MM.1S (cell line): ENCODE measurements around the gene BRPF3.
"Not testable (repeated sequence)": the region's sequence is repeated elsewhere in the genome, so short reads cannot be mapped to it uniquely, and the experiment has no call there.

Experiments used
- DNase-seq: peaks from one replicate; pipeline ENCODE4 v3.0.0-alpha.2; 2015
- H2AFZ ChIP-seq: fragments of 300-600 bp; sonication (generic); 2 replicates; pipeline ENCODE4 v1.6.0; 2016; ENCODE audit warnings: antibody characterized with exemption, low read length
- H3F3A ChIP-seq: fragments of 300-600 bp; sonication (generic); 2 replicates; pipeline ENCODE4 v1.6.1; 2016; ENCODE audit warnings: mild to moderate bottlenecking, antibody characterized with exemption, low read length, moderate library complexity, mixed read lengths; ENCODE audit not compliant: insufficient read depth
- H3K27ac ChIP-seq: fragments of 300-600 bp; sonication (generic); 2 replicates; pipeline ENCODE4 v1.5.1; 2016; ENCODE audit warnings: mild to moderate bottlenecking, low read length
- H3K27me3 ChIP-seq: fragments of 300-600 bp; sonication (generic); replicated peaks from 2 replicates; pipeline ENCODE4 v1.6.0; 2016; ENCODE audit warnings: low read length; ENCODE audit not compliant: insufficient read depth
- H3K36me3 ChIP-seq: fragments of 300-600 bp; sonication (generic); replicated peaks from 2 replicates; pipeline ENCODE4 v1.6.1; 2016; ENCODE audit warnings: mild to moderate bottlenecking, low read length, mixed read lengths; ENCODE audit not compliant: insufficient read depth
- H3K4me1 ChIP-seq: fragments of 300-600 bp; sonication (generic); 2 replicates; pipeline ENCODE4 v1.6.1; 2016; ENCODE audit warnings: low read length, mixed read lengths
- H3K4me2 ChIP-seq: fragments of 300-600 bp; sonication (generic); 2 replicates; pipeline ENCODE4 v1.6.0; 2016; ENCODE audit warnings: low read depth, low read length
- H3K4me3 ChIP-seq: fragments of 300-600 bp; sonication (generic); 2 replicates; pipeline ENCODE4 v1.5.1; 2016; ENCODE audit warnings: low read length, mixed read lengths
- H3K79me2 ChIP-seq: fragments of 300-600 bp; sonication (generic); 2 replicates; pipeline ENCODE4 v1.6.1; 2016; ENCODE audit warnings: mixed run types, low read length, mixed read lengths
- H3K9ac ChIP-seq: fragments of 300-600 bp; sonication (generic); 2 replicates; pipeline ENCODE4 v1.6.1; 2016; ENCODE audit warnings: low read length, mixed read lengths
- H3K9me2 ChIP-seq: fragments of 300-600 bp; sonication (generic); replicated peaks from 2 replicates; pipeline ENCODE4 v1.6.1; 2016; ENCODE audit warnings: mild to moderate bottlenecking, low read length, mixed read lengths; ENCODE audit not compliant: insufficient read depth
- H3K9me3 ChIP-seq: fragments of 300-600 bp; sonication (generic); replicated peaks from 2 replicates; pipeline ENCODE4 v1.6.1; 2016; ENCODE audit warnings: mild to moderate bottlenecking, low read length, mixed read lengths; ENCODE audit not compliant: insufficient read depth
- H4K20me1 ChIP-seq: fragments of 300-600 bp; sonication (generic); 2 replicates; pipeline ENCODE4 v1.6.1; 2016; ENCODE audit warnings: mild to moderate bottlenecking, low read length, moderate library complexity, mixed read lengths; ENCODE audit not compliant: insufficient read depth
- EZH2 ChIP-seq: fragments of 300-600 bp; sonication (generic); optimal IDR thresholded peaks from 2 replicates; pipeline ENCODE3; 2017; ENCODE audit warnings: low read depth, mild to moderate bottlenecking, antibody characterized with exemption, low read length, mixed read lengths
- EZH2phosphoT487 ChIP-seq: fragments of 300-600 bp; sonication (generic); IDR thresholded peaks from 2 replicates; pipeline ENCODE4 v1.6.1; 2018; ENCODE audit warnings: antibody characterized with exemption, low read length
- TF ChIP-seq, protein P1 (sequence below): fragments of 300-600 bp; sonication (generic); IDR thresholded peaks from 2 replicates; pipeline ENCODE4 v1.5.1; 2016; ENCODE audit warnings: antibody characterized with exemption, low read length, mixed read lengths

BRPF3 gene

DNA sequence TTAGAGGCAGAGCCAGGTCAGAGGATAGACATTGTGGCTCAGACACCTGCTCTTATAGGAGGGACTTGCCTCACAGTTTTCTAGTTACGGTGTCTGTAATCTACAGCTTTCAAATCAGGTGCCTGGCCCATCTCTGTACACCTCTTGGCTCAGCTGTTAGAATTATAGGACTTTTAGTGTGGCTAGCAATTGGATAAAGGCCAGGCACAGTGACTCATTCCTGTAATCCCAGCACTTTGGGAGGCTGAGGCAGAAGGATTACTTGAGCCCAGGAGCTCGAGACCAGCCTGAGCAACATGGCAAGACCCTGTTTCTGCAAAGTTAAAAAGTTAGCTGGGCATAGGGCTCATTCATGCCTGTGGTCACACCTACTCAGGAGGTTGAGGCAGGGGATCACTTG is 20.0 kb downstream of the BRPF3 start:
- H3K9ac ChIP-seq: no peak overlapping the region
- no peak overlapping the region for H3K27ac ChIP-seq
- no peaks in the 10 kb centered on the region for H3K79me2 ChIP-seq
- no peak for DNase-seq
- peaks cover 3% of the 10 kb centered on the region; the same call in 1 of the 2 replicates for H3K36me3 ChIP-seq
- H3K9me2 ChIP-seq: no peaks in the 10 kb centered on the region
- no peak overlapping the region for H2AFZ ChIP-seq
- H3K4me3 ChIP-seq: no peak overlapping the region
- no peaks in the 10 kb centered on the region for H3K9me3 ChIP-seq
- H3K27me3 ChIP-seq: no peaks in the 10 kb centered on the region
- no peaks in the 10 kb centered on the region for H3K4me1 ChIP-seq
- no peak overlapping the region for H3K4me2 ChIP-seq
- no peaks in the 10 kb centered on the region for H4K20me1 ChIP-seq
- H3F3A ChIP-seq: no peaks in the 10 kb centered on the region
- TF ChIP-seq EZH2phosphoT487: no peak
- TF ChIP-seq, protein P1, sequence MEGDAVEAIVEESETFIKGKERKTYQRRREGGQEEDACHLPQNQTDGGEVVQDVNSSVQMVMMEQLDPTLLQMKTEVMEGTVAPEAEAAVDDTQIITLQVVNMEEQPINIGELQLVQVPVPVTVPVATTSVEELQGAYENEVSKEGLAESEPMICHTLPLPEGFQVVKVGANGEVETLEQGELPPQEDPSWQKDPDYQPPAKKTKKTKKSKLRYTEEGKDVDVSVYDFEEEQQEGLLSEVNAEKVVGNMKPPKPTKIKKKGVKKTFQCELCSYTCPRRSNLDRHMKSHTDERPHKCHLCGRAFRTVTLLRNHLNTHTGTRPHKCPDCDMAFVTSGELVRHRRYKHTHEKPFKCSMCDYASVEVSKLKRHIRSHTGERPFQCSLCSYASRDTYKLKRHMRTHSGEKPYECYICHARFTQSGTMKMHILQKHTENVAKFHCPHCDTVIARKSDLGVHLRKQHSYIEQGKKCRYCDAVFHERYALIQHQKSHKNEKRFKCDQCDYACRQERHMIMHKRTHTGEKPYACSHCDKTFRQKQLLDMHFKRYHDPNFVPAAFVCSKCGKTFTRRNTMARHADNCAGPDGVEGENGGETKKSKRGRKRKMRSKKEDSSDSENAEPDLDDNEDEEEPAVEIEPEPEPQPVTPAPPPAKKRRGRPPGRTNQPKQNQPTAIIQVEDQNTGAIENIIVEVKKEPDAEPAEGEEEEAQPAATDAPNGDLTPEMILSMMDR: no peak
- TF ChIP-seq EZH2: no peak

DNA sequence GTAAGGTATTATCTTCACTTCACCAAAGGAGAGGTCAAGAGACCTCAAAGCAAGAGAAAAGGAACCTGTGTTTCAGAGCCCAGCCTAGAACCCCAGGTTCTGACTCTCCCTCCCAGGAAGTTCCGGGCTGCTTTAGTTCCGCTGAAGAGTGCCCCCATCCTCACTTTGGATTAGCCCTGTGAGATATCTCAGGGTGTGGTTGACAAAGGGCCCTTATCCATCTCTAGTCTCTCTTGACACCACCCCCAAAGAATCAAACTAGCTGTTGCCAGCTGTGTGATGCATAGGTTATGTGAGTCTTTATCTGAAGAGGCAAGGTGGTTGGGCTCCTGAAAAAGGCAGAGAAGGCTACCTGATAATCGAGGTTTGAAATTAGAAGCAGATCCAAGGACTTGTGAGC is 20.6 kb downstream of the BRPF3 start:
- H3K4me2 ChIP-seq: no peak overlapping the region
- DNase-seq: no peak
- H3K9me3 ChIP-seq: no peaks in the 10 kb centered on the region
- no peaks in the 10 kb centered on the region for H4K20me1 ChIP-seq
- H3K27me3 ChIP-seq: no peaks in the 10 kb centered on the region
- H3F3A ChIP-seq: no peaks in the 10 kb centered on the region
- H3K36me3 ChIP-seq: peaks cover 3% of the 10 kb centered on the region; the same call in 1 of the 2 replicates
- no peak overlapping the region for H3K9ac ChIP-seq
- no peaks in the 10 kb centered on the region for H3K79me2 ChIP-seq
- no peak overlapping the region for H3K4me3 ChIP-seq
- no peaks in the 10 kb centered on the region for H3K9me2 ChIP-seq
- no peak overlapping the region for H2AFZ ChIP-seq
- TF ChIP-seq, protein P1: no peak
- TF ChIP-seq EZH2phosphoT487 (no peak), EZH2 (no peak)
- no peaks in the 10 kb centered on the region for H3K4me1 ChIP-seq
- H3K27ac ChIP-seq: no peak overlapping the region

DNA sequence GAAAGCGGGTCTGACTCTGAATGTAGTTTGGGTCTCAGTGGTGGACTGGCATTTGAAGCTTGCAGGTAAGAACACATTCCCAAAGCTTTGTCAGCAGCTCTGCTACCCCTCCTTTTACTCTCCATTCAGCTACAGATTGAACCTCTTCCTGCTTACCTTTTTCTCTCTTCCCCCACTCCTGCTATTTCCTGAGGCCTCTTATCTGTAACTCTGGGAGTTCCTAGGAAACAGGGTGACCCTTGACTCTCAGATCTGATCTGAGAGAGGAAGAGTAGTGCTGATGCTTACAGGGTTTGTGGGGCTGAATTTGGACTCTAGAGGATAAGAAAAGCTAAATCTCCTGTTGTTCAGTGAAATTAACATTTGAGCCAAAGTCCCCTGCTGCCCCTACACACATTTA is 21.4 kb downstream of the BRPF3 start:
- no peaks in the 10 kb centered on the region for H4K20me1 ChIP-seq
- no peak overlapping the region for H3K27ac ChIP-seq
- H3K9me3 ChIP-seq: no peaks in the 10 kb centered on the region
- H3K9ac ChIP-seq: no peak overlapping the region
- no peak overlapping the region for H2AFZ ChIP-seq
- no peaks in the 10 kb centered on the region for H3F3A ChIP-seq
- H3K4me2 ChIP-seq: no peak overlapping the region
- no peak for DNase-seq
- no peaks in the 10 kb centered on the region for H3K4me1 ChIP-seq
- no peaks in the 10 kb centered on the region for H3K9me2 ChIP-seq
- no peak overlapping the region for H3K4me3 ChIP-seq
- no peaks in the 10 kb centered on the region for H3K27me3 ChIP-seq
- H3K36me3 ChIP-seq: peaks cover 3% of the 10 kb centered on the region; the same call in 1 of the 2 replicates
- TF ChIP-seq EZH2phosphoT487 (no peak), EZH2 (no peak)
- TF ChIP-seq, protein P1: no peak
- H3K79me2 ChIP-seq: no peaks in the 10 kb centered on the region

DNA sequence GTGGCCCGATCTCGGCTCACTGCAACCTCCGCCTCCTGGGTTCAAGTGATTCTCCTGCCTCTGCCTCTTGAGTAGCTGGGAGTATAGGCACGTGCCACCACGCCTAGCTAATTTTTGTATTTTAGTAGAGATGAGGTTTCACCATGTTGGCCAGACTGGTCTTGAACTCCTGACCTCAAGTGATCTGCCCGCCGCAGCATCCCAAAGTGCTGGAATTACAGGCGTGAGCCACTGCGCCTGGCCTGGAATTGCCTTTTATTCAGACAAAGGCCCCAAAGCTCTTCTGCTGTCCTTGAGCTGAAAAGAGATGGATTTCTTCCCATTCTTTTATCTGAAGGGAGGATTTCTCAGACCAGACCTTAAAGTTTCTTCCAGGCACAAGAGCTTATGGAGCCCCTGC is 22.0 kb downstream of the BRPF3 start:
- not testable (repeated sequence) for H3K4me2 ChIP-seq, H3F3A ChIP-seq, H3K36me3 ChIP-seq, H3K9ac ChIP-seq, H4K20me1 ChIP-seq, DNase-seq, H3K4me3 ChIP-seq, H3K79me2 ChIP-seq, H3K9me3 ChIP-seq, H3K4me1 ChIP-seq, H3K9me2 ChIP-seq, H3K27ac ChIP-seq, H3K27me3 ChIP-seq, H2AFZ ChIP-seq
